ENCODE results near the gene SND1. TPM values are rescaled to one million over a fixed set of nuclear protein-coding genes. Genes with fewer than 3 reads are reported as not detected.

Gene SND1
- total RNA-seq, 2 donors from 2014 or later: 91.0 to 111 TPM

GRCh38 chr7:127890726-127891125, 238.7 kb downstream of the SND1 start:
- DNase-seq (ENCODE audit: low spot score): no peak
- peaks cover 5 to 9% of the 10 kb centered on the region in 2 donors for H3K4me1 ChIP-seq (ENCODE audit: control insufficient read depth in 1 of 2, low read depth in 2 of 2)
- no peaks in the 10 kb centered on the region for H3K27me3 ChIP-seq (replicated peaks; ENCODE audit: insufficient read depth)
- no peaks in the 10 kb centered on the region for H3K36me3 ChIP-seq
- no peak overlapping the region for H3K27ac ChIP-seq
- no peak for ATAC-seq (ENCODE audit: insufficient number of reproducible peaks, low FRiP score, low read depth)
- TF ChIP-seq, protein P1, sequence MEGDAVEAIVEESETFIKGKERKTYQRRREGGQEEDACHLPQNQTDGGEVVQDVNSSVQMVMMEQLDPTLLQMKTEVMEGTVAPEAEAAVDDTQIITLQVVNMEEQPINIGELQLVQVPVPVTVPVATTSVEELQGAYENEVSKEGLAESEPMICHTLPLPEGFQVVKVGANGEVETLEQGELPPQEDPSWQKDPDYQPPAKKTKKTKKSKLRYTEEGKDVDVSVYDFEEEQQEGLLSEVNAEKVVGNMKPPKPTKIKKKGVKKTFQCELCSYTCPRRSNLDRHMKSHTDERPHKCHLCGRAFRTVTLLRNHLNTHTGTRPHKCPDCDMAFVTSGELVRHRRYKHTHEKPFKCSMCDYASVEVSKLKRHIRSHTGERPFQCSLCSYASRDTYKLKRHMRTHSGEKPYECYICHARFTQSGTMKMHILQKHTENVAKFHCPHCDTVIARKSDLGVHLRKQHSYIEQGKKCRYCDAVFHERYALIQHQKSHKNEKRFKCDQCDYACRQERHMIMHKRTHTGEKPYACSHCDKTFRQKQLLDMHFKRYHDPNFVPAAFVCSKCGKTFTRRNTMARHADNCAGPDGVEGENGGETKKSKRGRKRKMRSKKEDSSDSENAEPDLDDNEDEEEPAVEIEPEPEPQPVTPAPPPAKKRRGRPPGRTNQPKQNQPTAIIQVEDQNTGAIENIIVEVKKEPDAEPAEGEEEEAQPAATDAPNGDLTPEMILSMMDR (IDR thresholded peaks at IDR 0.05): no peak
- no peak overlapping the region for H3K4me3 ChIP-seq
- no peaks in the 10 kb centered on the region for H3K9me3 ChIP-seq

DNA sequence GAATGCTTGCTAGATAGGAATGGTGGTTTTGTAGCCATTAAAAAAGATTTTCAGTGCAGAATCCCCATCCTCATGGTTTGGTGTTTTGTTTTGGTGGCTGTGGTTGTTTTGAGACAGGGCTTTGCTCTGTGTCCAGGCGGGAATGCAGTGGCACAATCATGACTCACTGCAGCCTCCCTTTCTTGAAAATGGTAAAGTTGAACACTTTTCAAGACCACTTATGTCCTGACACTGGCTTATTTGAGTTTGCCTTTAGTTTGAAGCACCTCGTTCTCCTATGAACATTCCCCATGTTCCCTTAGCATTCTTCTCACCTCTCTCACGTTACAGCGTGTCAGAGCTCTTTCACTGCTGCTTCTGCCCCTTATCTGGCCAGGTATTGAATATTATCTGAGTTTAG, 239.2 kb downstream of the SND1 start:
- no peak for DNase-seq (ENCODE audit: low spot score)
- H3K27ac ChIP-seq: no peak overlapping the region
- no peaks in the 10 kb centered on the region for H3K36me3 ChIP-seq

DNA sequence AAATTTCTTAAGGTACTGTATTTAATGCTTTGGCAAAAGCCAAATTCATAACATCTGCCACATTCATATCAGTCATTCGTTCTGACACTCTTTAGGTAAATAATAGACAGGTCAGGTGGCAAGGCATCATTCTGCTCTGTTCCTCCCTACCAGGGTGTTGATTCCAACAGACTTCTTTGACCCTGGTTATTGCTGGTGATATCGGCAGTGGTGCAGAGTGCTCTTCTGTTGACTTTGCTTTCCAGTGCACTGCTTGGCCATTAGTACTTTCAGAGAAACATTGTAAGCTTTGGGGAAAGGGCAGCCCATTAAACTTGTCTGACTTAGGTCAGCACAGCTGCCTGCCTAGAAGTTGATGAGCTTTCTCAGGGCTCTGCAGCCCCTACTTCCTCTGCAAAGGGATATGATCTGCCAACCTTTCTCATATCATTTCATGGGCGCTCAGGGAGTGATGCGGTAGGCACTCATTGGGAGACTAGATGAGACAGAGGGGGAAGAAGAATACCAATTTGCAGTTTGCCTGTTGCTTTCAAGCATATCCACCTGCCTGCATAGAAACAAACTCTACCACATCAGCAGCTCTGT, 240.0 kb downstream of the SND1 start:
- H3K27me3 ChIP-seq (replicated peaks; ENCODE audit: insufficient read depth): no peaks in the 10 kb centered on the region
- TF ChIP-seq, protein P1 (IDR thresholded peaks at IDR 0.05): no peak
- no peaks in the 10 kb centered on the region for H3K9me3 ChIP-seq
- DNase-seq (ENCODE audit: low spot score): no peak
- H3K4me3 ChIP-seq: no peak overlapping the region
- ATAC-seq (ENCODE audit: insufficient number of reproducible peaks, low FRiP score, low read depth): no peak
- H3K4me1 ChIP-seq (ENCODE audit: control insufficient read depth in 1 of 2, low read depth in 2 of 2): peaks cover 2 to 8% of the 10 kb centered on the region in 2 donors
- no peak overlapping the region for H3K27ac ChIP-seq
- no peaks in the 10 kb centered on the region for H3K36me3 ChIP-seq

More for the DNA sequence above, 239.2 kb downstream of the SND1 start:
- Histone ChIP-seq H3K4me3 (no peak overlapping the region), H3K27me3 (replicated peaks; ENCODE audit: insufficient read depth) (no peaks in the 10 kb centered on the region), H3K9me3 (no peaks in the 10 kb centered on the region), H3K4me1 (ENCODE audit: control insufficient read depth in 1 of 2, low read depth in 2 of 2) (peaks cover 2 to 5% of the 10 kb centered on the region in 2 donors)
- no peak for ATAC-seq (ENCODE audit: insufficient number of reproducible peaks, low FRiP score, low read depth)
- TF ChIP-seq, protein P1 (IDR thresholded peaks at IDR 0.05): no peak

GRCh38 chr7:127892488-127893314, 240.7 kb downstream of the SND1 start:
- H3K9me3 ChIP-seq: no peaks in the 10 kb centered on the region
- H3K4me1 ChIP-seq (ENCODE audit: control insufficient read depth in 1 of 2, low read depth in 2 of 2): peaks cover 4 to 13% of the 10 kb centered on the region in 2 donors
- no peaks in the 10 kb centered on the region for H3K27me3 ChIP-seq (replicated peaks; ENCODE audit: insufficient read depth)
- no peak for DNase-seq (ENCODE audit: low spot score)
- TF ChIP-seq, protein P1 (IDR thresholded peaks at IDR 0.05): no peak
- no peak overlapping the region for H3K4me3 ChIP-seq
- H3K27ac ChIP-seq: no peak overlapping the region
- ATAC-seq (ENCODE audit: insufficient number of reproducible peaks, low FRiP score, low read depth): no peak
- no peaks in the 10 kb centered on the region for H3K36me3 ChIP-seq

DNA sequence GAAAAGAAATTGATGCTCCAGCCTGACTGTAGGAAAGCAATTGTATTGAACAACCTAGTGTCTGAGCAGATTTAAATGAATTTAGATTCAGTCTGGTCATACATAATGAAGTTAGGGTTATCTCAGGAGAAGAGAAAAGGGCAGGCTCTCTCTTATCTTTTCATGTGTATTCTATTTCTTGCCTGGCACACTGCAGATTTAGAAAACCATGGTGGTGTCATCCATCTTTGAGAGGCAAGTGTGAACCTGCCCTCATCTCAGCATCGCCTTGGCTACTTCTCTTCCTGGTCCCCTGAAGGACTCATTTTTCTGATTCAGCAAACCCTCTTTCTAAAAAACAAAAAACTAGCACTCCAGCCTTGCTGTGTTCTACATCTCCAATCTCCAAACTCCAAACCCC, 241.6 kb downstream of the SND1 start:
- Histone ChIP-seq H3K27ac (no peak overlapping the region), H3K36me3 (no peaks in the 10 kb centered on the region), H3K9me3 (no peaks in the 10 kb centered on the region), H3K4me3 (no peak overlapping the region), H3K4me1 (ENCODE audit: control insufficient read depth in 1 of 2, low read depth in 2 of 2) (peaks cover 4 to 13% of the 10 kb centered on the region in 2 donors), H3K27me3 (replicated peaks; ENCODE audit: insufficient read depth) (no peaks in the 10 kb centered on the region)
- TF ChIP-seq, protein P1 (IDR thresholded peaks at IDR 0.05): no peak
- no peak for DNase-seq (ENCODE audit: low spot score)
- no peak for ATAC-seq (ENCODE audit: insufficient number of reproducible peaks, low FRiP score, low read depth)
